ENCODE data around the gene KCNN4. TPM values are rescaled to one million over a fixed set of nuclear protein-coding genes. Genes with fewer than 3 reads are reported as not detected.
A peak's percentile ranks its signal among the peaks of the same experiment; 100 is the strongest.
"Not testable (repeated sequence)": the region's sequence is repeated elsewhere in the genome, so short reads cannot be mapped to it uniquely, and the experiment has no call there.

KCNN4 gene
- total RNA-seq, 1 experiment from 2014 or later = 0.62 TPM

- H3K36me3 ChIP-seq (replicated peaks; ENCODE audit: control insufficient read depth, insufficient read depth, low read length) = no peaks in the 10 kb centered on the region
- H3K27me3 ChIP-seq (ENCODE audit: control insufficient read depth, insufficient read depth, low read length) = peaks cover 26% of the 10 kb centered on the region
- no peak for DNase-seq
- no peak overlapping the region for H3K4me3 ChIP-seq (ENCODE audit: insufficient read depth, low read depth, low read length)
These were observed 11.5 kb downstream of the KCNN4 start for GRCh38 chr19:43769256-43769655.

DNA sequence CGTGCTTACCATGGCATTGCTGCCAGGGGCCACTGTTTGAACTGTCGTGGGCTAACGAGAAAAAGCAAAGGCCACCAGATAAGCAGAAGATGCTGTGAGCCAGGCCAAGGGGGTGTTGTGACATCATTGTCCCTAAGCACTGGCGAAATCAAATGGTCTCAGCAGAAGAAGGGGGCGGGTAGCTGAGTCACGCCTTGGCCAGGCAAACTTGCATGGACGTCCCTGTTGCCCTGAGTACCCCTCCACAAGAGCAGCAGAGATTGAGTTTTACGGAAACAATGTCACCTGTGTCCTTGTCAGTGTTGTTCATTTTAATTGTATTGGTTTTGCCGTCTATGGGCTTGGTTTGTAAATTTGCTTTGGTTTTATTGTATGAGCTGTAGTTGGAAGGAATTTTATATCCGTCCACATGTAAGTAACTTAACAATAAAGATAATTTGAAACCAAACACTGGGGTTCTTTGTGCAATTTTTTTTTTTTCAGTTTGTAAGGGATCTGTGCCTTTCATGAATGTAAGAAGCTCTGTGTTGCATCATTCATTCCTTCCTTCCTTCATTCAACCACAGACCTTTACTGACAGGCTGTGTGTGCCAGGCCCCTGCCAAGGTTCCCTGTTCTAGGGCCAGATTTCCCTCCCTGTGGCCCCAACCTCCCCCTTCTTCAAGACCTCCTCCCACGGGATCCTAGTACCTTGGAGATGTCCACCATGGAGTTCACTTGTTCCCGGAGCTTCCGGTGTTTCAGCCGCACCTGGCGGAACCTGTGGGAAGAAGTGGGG, 12.3 kb downstream of the KCNN4 start:
- H3K36me3 ChIP-seq (replicated peaks; ENCODE audit: control insufficient read depth, insufficient read depth, low read length) = no peaks in the 10 kb centered on the region
- H3K27me3 ChIP-seq (ENCODE audit: control insufficient read depth, insufficient read depth, low read length) = peaks cover 18% of the 10 kb centered on the region
- DNase-seq = no peak
- no peak overlapping the region for H3K4me3 ChIP-seq (ENCODE audit: insufficient read depth, low read depth, low read length)

- Histone ChIP-seq H3K27me3 (ENCODE audit: control insufficient read depth, insufficient read depth, low read length) (peaks cover 12% of the 10 kb centered on the region), H3K36me3 (replicated peaks; ENCODE audit: control insufficient read depth, insufficient read depth, low read length) (no peaks in the 10 kb centered on the region), H3K4me3 (ENCODE audit: insufficient read depth, low read depth, low read length) (no peak overlapping the region)
- DNase-seq = no peak
These were observed 13.0 kb downstream of the KCNN4 start for GRCh38 chr19:43767818-43768217.

- H3K4me3 ChIP-seq (ENCODE audit: insufficient read depth, low read depth, low read length) = no peak overlapping the region
- peaks cover 7% of the 10 kb centered on the region for H3K27me3 ChIP-seq (ENCODE audit: control insufficient read depth, insufficient read depth, low read length)
- no peak for DNase-seq
- H3K36me3 ChIP-seq (replicated peaks; ENCODE audit: control insufficient read depth, insufficient read depth, low read length) = no peaks in the 10 kb centered on the region
These were observed 13.5 kb downstream of the KCNN4 start for GRCh38 chr19:43767316-43767715.

GRCh38 chr19:43766755-43767043, 14.1 kb downstream of the KCNN4 start:
- Histone ChIP-seq H3K27me3 (ENCODE audit: control insufficient read depth, insufficient read depth, low read length) (peaks cover 2% of the 10 kb centered on the region), H3K36me3 (replicated peaks; ENCODE audit: control insufficient read depth, insufficient read depth, low read length) (no peaks in the 10 kb centered on the region), H3K4me3 (ENCODE audit: insufficient read depth, low read depth, low read length) (no peak overlapping the region)
- DNase-seq = no peak

DNA sequence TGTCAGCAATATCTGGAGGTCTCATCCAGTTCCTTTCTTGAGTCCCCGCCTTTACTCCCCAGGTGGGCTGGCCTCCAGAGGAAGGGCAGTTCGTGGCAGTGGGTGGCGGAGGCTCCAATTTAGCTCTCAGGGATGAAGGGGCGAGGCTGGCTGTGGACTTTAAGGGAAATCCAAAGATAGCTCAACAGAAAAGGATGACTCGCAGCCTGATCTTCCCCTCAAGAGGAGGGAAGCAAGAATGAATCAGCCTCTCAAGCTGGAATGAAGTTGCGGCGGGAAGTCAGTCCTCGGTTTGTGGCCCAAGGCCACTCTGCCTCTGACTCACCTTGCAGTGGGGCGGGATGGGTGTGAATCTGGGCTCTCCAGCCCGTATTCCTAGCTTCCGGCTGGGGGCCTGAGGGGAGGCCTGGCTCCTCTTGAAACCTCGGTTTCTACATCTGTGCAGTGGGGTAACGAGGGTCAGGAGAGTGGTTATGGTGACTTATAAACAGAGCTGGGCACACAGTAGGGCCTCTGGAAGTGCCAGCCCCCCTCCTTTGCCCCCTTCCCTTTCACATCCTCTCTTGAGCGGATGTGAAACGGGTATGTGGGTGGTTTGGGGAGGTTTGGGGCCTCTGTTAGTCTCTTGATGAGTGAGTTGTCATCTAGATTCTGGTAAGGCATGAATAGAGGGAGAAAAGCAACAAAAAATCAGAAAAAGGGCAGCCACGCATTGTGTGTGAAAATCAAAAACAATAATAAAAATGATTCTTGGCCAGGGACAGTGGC, 15.5 kb downstream of the KCNN4 start:
- no peaks in the 10 kb centered on the region for H3K36me3 ChIP-seq (replicated peaks; ENCODE audit: control insufficient read depth, insufficient read depth, low read length)
- no peak for DNase-seq
- H3K27me3 ChIP-seq (ENCODE audit: control insufficient read depth, insufficient read depth, low read length) = no peaks in the 10 kb centered on the region
- no peak overlapping the region for H3K4me3 ChIP-seq (ENCODE audit: insufficient read depth, low read depth, low read length)

DNA sequence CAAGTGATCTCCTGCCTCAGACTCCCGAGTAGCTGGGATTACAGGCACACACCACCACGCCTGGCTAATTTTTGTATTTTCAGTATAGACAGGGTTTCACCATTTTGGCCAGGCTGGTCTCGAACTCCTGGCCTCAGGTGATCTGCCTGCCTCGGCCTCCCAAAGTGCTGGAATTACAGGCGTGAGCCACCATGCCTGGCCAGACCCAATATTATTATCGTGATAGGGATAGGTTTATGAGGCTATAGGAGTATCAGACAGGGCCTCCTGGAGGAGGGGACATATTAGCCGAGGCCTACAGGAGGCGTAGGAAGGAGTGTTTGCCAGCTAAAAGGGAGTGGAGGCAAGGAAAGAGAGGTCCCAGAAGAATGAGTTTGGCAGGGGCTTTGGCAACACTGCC, 16.1 kb downstream of the KCNN4 start:
- H3K27me3 ChIP-seq (ENCODE audit: control insufficient read depth, insufficient read depth, low read length); DNase-seq; H3K36me3 ChIP-seq (replicated peaks; ENCODE audit: control insufficient read depth, insufficient read depth, low read length); H3K4me3 ChIP-seq (ENCODE audit: insufficient read depth, low read depth, low read length): not testable (repeated sequence)

DNA sequence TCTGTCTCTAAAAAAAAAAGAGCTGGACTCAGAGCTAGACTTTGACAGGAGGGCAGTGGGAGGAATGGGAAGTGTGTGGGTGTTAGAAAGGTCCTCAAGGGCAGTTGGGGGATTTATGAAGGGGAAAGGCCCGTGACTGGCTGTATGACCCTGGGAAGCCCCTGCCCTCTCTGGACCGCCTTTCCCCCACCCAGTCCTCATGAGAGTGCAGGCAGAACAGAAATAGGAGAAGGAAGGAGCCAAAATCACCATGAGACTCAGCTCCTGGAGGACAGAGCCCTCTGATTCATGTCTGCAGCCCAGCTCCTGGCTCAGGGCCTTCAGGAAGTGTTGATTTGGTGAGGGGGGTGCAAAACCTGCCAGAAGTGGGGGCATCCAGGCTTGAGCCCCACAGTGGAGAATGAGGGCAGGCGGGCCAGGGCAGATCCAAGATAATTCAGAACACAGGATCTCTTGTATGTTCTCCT, 17.3 kb downstream of the KCNN4 start:
- Histone ChIP-seq H3K27me3 (ENCODE audit: control insufficient read depth, insufficient read depth, low read length) (no peaks in the 10 kb centered on the region), H3K4me3 (ENCODE audit: insufficient read depth, low read depth, low read length) (no peak overlapping the region), H3K36me3 (replicated peaks; ENCODE audit: control insufficient read depth, insufficient read depth, low read length) (no peaks in the 10 kb centered on the region)
- DNase-seq = no peak

GRCh38 chr19:43762814-43763213, 18.0 kb downstream of the KCNN4 start:
- H3K27me3 ChIP-seq (ENCODE audit: control insufficient read depth, insufficient read depth, low read length) = no peaks in the 10 kb centered on the region
- no peak overlapping the region for H3K4me3 ChIP-seq (ENCODE audit: insufficient read depth, low read depth, low read length)
- no peak for DNase-seq
- H3K36me3 ChIP-seq (replicated peaks; ENCODE audit: control insufficient read depth, insufficient read depth, low read length) = no peaks in the 10 kb centered on the region

- DNase-seq = no peak
These were observed 19.8 kb downstream of the KCNN4 start for GRCh38 chr19:43760941-43761340.

DNA sequence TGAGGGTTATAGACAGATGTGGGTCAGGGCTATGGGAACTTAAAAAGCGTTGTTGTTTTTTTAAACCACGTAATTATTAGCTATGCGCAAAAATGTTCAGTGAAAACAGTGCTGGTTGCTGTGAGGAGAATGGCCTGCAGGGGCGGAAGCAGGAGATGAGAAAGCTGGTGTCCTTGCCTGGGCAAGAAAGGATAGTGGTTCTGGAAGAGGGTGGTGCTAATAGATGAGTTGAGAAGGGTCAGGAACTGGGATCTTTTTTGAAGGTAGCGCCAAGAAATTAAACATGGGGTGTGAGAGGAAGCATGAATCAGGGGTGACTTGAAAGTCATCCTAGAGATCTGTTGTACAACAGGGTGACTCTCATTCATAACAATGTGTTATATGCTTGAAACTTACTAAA, 21.3 kb downstream of the KCNN4 start:
- Histone ChIP-seq H3K4me3 (ENCODE audit: insufficient read depth, low read depth, low read length) (no peak overlapping the region), H3K36me3 (replicated peaks; ENCODE audit: control insufficient read depth, insufficient read depth, low read length) (no peaks in the 10 kb centered on the region)
- no peak for DNase-seq

More at GRCh38 chr19:43760941-43761340, 19.8 kb downstream of the KCNN4 start:
- no peak overlapping the region for H3K4me3 ChIP-seq (ENCODE audit: insufficient read depth, low read depth, low read length)
- H3K27me3 ChIP-seq (ENCODE audit: control insufficient read depth, insufficient read depth, low read length) = no peaks in the 10 kb centered on the region
- no peaks in the 10 kb centered on the region for H3K36me3 ChIP-seq (replicated peaks; ENCODE audit: control insufficient read depth, insufficient read depth, low read length)

DNA sequence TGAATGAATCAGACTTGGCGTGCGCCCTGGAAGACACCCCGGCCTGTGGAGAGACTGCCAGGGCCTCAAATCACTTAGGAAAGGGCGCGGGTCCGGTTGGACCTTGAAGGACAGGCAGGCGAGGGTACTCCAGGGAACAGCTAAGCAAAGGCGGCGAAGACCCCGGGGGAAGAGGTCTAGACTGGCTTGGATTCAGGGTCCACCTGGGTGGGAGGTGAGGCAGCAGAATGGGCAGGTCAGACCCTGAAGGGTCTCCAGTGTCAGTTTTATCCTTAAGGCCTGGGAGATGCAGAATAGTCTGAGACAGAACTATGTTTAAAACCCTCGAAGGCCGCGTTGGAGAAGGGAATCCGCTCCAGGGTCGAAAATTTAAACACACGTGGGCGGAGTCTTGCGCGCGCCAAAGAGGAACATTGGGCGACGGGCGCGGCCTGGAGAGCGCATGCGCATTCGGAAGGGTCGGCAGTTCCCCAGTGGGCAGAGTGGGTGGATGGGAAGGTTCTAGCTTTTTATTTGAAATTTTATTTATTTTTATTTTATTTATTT, 25.4 kb downstream of the KCNN4 start:
- H3K4me3 ChIP-seq (ENCODE audit: insufficient read depth, low read depth, low read length) = peak overlapping the region; percentile 70
- DNase-seq = peak; percentile 75
- peaks cover 3% of the 10 kb centered on the region; the same call in 1 of the 2 replicates for H3K36me3 ChIP-seq (replicated peaks; ENCODE audit: control insufficient read depth, insufficient read depth, low read length)
- H3K27me3 ChIP-seq (ENCODE audit: control insufficient read depth, insufficient read depth, low read length) = no peaks in the 10 kb centered on the region

More for the DNA sequence above, 21.3 kb downstream of the KCNN4 start:
- no peaks in the 10 kb centered on the region for H3K27me3 ChIP-seq (ENCODE audit: control insufficient read depth, insufficient read depth, low read length)

- peak; percentile 98 for DNase-seq
- Histone ChIP-seq H3K27me3 (ENCODE audit: control insufficient read depth, insufficient read depth, low read length) (no peaks in the 10 kb centered on the region), H3K4me3 (ENCODE audit: insufficient read depth, low read depth, low read length) (peak within 1 kb of the TSS; percentile 70), H3K36me3 (replicated peaks; ENCODE audit: control insufficient read depth, insufficient read depth, low read length) (peaks cover 3% of the 10 kb centered on the region; the same call in 1 of the 2 replicates)
These were observed 26.1 kb downstream of the KCNN4 start, which contains the start of gene SMG9 for GRCh38 chr19:43754503-43755255. Gene SMG9 (minus strand): TSS chr19:43754962. CDS start chr19:43750741, 4,221 bp downstream.

GRCh38 chr19:43754253-43754502, 26.6 kb downstream of the KCNN4 start:
- H3K36me3 ChIP-seq (replicated peaks; ENCODE audit: control insufficient read depth, insufficient read depth, low read length) = peaks cover 3% of the 10 kb centered on the region; the same call in 1 of the 2 replicates
- no peaks in the 10 kb centered on the region for H3K27me3 ChIP-seq (ENCODE audit: control insufficient read depth, insufficient read depth, low read length)
- H3K4me3 ChIP-seq (ENCODE audit: insufficient read depth, low read depth, low read length) = peak overlapping the region; percentile 70
- no peak for DNase-seq
